ENCODE results near the gene TNRC6A.

GRCh38 chr16:24771779-24772157 lies 42.3 kb downstream of the TNRC6A start:
- TF ChIP-seq CTCF (IDR thresholded peaks at IDR 0.05): no peak
- no peak for TF ChIP-seq EZH2phosphoT487 (IDR thresholded peaks at IDR 0.05)
